Measurements from ENCODE around the gene FEM1B.

GRCh38 chr15:68249058-68249713, 28.4 kb upstream of the FEM1B start:
- TF ChIP-seq, protein P1, sequence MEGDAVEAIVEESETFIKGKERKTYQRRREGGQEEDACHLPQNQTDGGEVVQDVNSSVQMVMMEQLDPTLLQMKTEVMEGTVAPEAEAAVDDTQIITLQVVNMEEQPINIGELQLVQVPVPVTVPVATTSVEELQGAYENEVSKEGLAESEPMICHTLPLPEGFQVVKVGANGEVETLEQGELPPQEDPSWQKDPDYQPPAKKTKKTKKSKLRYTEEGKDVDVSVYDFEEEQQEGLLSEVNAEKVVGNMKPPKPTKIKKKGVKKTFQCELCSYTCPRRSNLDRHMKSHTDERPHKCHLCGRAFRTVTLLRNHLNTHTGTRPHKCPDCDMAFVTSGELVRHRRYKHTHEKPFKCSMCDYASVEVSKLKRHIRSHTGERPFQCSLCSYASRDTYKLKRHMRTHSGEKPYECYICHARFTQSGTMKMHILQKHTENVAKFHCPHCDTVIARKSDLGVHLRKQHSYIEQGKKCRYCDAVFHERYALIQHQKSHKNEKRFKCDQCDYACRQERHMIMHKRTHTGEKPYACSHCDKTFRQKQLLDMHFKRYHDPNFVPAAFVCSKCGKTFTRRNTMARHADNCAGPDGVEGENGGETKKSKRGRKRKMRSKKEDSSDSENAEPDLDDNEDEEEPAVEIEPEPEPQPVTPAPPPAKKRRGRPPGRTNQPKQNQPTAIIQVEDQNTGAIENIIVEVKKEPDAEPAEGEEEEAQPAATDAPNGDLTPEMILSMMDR (IDR thresholded peaks at IDR 0.05): no peak
- no peak for TF ChIP-seq POLR2A (IDR thresholded peaks at IDR 0.05)

Measured in testis (tissue), 2 donors.